NCI-H460 (cell line): ENCODE results near the gene ADM. TPM values are rescaled to one million over a fixed set of nuclear protein-coding genes. Genes with fewer than 3 reads are reported as not detected.

Experiments used
- DNase-seq: peaks from one replicate; pipeline ENCODE4 v3.0.0-alpha.2; 2016; ENCODE audit warnings: low read depth; ENCODE audit errors: extremely low read depth
- total RNA-seq: library from RNA; depleted of rRNA; stranded (reverse); fragments of >200 nt; shearing (Covaris generic); gene quantifications from 2 replicates; pipeline ENCODE4 v1.2.3, GENCODE V29; 2014

ADM gene
- total RNA-seq, 1 experiment from 2014 or later: 7.0 TPM

DNA sequence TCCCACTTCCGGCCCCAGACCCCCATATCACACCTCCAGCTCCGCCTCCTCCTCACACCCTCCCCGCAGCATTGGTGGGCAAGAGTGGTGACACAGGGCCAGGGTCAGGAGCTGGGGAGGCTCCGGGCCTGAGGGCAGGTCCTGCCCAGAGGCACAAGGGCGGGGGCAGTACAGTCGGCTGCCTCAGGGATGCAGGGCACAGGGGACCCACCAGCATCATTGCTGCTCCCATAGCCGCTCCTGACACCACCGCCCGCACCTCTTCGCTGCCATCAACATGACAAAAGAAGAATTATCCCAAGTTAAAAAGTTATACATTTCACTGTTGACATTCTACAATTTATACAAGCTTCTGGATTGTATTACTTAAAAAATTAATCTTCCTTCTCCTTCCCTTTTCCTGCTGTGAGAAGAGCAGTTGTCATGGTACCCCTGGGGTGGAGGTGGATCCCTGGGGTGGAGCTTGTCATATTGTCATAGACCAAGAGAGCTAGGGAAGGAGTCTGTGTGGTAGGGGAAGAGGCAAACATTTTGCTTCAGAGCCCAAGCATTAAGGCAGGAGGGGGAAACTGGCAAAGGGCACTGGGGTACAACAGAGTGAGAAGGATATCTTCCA is 15.0 kb upstream of the ADM start:
- DNase-seq: no peak

GRCh38 chr11:10291801-10292638 is 12.9 kb upstream of the ADM start:
- no peak for DNase-seq

DNA sequence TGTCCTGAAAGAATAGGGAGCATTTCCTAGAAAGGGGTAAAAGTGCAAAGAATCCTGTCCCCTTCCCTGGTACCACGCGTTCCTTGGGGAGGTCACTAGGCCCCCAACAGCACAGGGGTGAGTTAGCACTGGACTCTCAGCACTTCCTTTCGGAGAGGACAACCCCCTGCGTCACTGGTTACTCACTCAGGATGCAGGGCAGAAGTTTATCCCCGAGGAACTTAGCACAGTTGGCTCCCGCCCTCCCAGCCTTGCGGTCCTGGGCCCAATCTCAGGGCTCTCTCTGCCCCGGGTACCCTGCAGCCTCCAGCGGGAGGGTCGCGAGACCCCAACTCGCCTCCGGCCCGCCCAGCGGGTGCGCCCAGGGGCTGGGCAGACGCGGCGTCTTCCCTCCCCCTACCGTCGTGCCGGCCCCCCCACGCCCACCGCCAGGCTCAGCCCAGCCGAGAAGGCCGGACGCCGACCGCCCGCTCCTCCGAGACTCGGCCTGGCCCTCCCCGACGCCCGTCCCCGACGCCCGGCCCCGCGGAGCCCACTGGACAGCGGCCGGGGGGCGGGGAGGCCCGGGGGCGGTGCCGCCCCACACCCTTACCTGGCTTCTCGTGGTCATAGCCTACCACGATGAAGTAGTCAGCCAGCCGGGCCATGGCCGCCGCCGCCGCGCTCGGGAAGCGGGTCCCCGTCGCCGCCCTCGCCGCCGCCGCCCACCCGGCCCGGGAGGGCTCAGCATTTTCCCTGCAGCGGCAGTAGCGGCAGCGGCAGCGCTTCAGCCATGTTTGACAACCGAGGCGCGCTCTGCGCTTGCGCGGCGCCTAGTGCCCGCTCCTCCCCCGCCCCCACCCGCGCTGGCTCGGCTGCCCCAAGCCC is 11.2 kb upstream of the ADM start, which contains the start of gene SBF2:
SBF2 (minus strand) TSS at position 797 of the 867 bp plus-strand sequence; CDS start at position 647, 150 bp downstream.
- DNase-seq: peak; percentile 63

DNA sequence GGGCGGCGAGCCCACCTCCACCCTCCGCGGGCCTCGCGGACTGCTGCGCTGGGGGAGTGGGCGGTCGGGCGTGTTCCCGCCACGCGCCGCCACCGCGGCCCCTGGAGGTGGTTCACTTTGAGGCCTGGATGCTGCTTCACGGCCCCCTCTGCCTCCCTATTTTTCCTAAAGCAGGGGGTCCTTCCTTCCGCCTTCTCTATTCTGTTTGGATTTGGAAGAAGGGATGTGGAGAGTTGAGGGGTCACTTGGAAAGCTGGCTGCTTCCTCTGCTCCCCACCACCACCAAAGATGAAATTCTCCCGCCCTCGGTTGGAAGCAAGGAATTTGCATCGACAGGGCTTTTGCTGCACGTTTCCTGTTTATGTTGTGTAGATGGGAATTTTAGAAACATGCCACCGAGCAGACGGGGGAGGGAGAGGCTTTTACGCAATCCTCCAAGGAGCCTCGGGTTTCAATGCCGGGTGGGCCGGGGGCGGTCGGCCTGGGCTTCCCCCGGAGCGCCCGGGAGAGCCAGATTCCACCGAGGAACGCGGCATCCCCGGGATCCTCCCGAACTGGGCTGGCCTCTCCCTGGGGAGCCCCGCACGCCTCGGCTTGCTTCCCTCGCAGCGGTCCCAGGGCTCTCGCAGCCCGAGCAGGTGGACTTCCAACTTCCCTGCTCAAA is 10.5 kb upstream of the ADM start:
- DNase-seq: no peak

DNA sequence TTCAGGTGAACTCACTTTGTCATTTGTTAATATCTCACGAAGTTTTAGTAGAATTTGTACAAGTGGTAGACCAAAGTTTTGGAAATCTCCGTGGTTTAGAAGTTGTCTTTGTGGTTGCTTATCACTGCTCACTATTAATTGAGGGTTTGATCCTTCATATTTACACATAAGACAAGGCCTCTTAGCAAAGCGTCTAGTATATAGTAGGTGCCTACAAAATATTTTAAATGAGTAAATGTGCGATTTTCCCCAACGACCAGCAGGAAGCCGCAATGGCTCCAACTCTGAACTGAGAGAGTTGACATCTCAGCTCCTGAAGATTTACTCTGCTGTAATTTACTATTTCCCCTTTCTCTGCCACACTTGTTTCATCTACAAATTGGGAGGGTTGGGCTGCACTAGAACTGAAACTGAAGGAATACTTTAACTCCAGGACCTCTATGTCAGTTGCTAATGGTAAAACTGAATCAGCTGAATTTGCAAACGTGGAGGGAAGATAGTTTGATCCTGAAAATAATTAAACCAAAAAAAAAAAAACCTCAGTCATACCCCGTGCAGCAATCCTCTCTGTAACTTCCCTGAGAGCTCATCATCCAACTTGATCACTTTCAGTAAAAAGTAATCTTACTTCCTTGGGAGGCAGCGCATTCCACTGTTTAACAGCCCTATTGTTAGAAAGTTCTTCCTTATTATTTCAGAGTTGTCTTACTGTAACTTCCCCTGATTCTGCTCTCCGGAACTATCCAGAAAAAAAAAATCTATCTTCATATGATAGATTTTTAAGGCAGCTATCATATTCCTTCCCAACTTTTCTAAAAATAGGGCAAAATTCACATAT is 9.6 kb upstream of the ADM start:
- DNase-seq: no peak

DNA sequence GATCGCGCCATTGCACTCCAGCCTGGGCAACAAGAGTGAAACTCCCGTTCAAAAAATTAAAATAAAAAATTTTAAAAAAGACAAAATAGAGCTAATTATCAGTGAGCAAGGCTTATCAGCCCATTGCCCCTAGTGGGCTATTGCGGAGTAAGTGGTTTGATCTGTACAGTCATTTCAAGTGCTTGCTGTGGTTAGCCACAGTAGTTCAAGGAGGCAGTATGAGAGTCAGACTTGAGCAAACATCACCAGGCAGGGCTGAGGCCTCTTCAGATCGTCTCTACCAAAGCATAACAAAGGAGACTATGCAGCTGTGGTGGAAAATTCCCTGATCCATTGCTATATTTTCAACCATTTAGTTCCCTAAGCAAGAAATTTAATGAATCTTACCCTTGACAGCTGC is 6.5 kb upstream of the ADM start:
- no peak for DNase-seq

- DNase-seq: no peak
Measured at GRCh38 chr11:10301656-10302358, 3.1 kb upstream of the ADM start.

- no peak for DNase-seq
Measured at GRCh38 chr11:10302359-10302743, 2.5 kb upstream of the ADM start.

GRCh38 chr11:10302744-10303557 is 1.9 kb upstream of the ADM start:
- DNase-seq: no peak

GRCh38 chr11:10303558-10304363 is 1.1 kb upstream of the ADM start:
- DNase-seq: peak; percentile 61

- no peak for DNase-seq
Measured at GRCh38 chr11:10305262-10305963, 540 bp downstream of the ADM start.

GRCh38 chr11:10305964-10306918 is 1.4 kb downstream of the ADM start:
- DNase-seq: no peak

DNA sequence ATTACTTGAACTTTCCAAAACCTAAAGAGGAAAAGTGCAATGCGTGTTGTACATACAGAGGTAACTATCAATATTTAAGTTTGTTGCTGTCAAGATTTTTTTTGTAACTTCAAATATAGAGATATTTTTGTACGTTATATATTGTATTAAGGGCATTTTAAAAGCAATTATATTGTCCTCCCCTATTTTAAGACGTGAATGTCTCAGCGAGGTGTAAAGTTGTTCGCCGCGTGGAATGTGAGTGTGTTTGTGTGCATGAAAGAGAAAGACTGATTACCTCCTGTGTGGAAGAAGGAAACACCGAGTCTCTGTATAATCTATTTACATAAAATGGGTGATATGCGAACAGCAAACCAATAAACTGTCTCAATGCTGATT is 2.1 kb downstream of the ADM start:
- DNase-seq: no peak

DNA sequence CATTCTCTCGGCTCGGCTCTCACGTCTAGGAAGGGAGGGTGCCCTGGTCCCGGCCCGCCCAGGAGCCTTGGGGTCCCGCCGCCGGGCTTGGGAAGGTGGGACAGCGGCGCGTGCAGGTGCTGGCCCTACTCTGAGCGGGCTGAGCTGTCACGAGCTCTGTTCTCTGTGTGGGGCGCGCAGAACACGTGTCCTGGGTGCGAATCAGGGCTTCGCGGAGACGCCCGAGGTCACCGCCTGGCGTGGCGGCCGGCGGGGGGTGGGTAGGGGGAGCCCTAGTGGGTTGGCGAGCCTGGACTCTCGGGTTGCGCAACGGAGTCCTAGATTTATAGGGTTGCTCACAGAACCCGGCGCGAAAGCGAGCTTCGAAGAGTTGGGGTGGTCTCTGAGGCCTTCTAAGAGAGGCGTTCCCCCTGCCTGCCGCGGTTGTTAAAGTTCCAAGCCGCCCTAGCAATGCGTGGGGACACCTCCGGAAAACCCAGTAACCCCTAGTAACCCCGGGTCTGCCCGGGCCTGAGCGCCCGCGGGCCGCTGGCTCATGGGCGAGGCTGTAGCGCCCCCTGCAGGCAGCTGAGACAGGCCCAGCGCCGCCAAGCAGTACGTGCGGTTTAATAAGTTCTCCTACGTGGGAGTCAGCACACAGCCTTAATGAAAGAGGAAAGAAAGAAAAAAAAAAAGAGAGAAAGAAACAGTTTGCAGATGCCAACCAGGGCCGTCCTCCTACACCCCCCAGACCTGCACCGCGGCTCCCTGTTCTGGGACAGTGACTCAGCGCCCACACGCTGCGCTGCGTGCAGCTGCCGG is 2.7 kb downstream of the ADM start:
- DNase-seq: peak; percentile 71
